HK-2 (cell line): Measurements from ENCODE around the gene GON4L.
"Not testable (repeated sequence)": the region's sequence is repeated elsewhere in the genome, so short reads cannot be mapped to it uniquely, and the experiment has no call there.

Source experiments
- DNase-seq: peaks from one replicate; pipeline ENCODE4 v3.0.0-alpha.2; 2018; ENCODE audit not compliant: unreplicated experiment

Gene GON4L

GRCh38 chr1:155748141-155748540, 108.9 kb downstream of the GON4L start:
- not testable (repeated sequence) for DNase-seq

- not testable (repeated sequence) for DNase-seq
Observed at GRCh38 chr1:155747586-155747985, 109.4 kb downstream of the GON4L start.

GRCh38 chr1:155745284-155746228, 111.5 kb downstream of the GON4L start:
- peak; percentile 95 for DNase-seq

- DNase-seq = no peak
Observed at GRCh38 chr1:155744711-155745283, 112.2 kb downstream of the GON4L start.

GRCh38 chr1:155741908-155742307, 115.1 kb downstream of the GON4L start:
- no peak for DNase-seq

GRCh38 chr1:155740995-155741394, 116.0 kb downstream of the GON4L start:
- no peak for DNase-seq

GRCh38 chr1:155729031-155729898, 127.7 kb downstream of the GON4L start:
- DNase-seq = no peak

GRCh38 chr1:155725142-155725541, 131.9 kb downstream of the GON4L start:
- no peak for DNase-seq

GRCh38 chr1:155719703-155720102, 137.3 kb downstream of the GON4L start:
- DNase-seq = no peak

GRCh38 chr1:155718524-155719115, 138.4 kb downstream of the GON4L start:
- DNase-seq = not testable (repeated sequence)

- DNase-seq = no peak
Observed at GRCh38 chr1:155717041-155717440, 140.0 kb downstream of the GON4L start.

GRCh38 chr1:155715777-155716176, 141.2 kb downstream of the GON4L start:
- DNase-seq = no peak

- DNase-seq = not testable (repeated sequence)
Observed at GRCh38 chr1:155715056-155715455, 142.0 kb downstream of the GON4L start.

GRCh38 chr1:155713075-155713474, 143.9 kb downstream of the GON4L start:
- DNase-seq = no peak

GRCh38 chr1:155712636-155713035, 144.4 kb downstream of the GON4L start:
- DNase-seq = not testable (repeated sequence)

- not testable (repeated sequence) for DNase-seq
Observed at GRCh38 chr1:155711457-155711856, 145.6 kb downstream of the GON4L start.

- DNase-seq = no peak
Observed at GRCh38 chr1:155709391-155709790, 147.6 kb downstream of the GON4L start.

- peak; percentile 10 for DNase-seq
Observed at GRCh38 chr1:155706139-155706538, 150.9 kb downstream of the GON4L start.

- not testable (repeated sequence) for DNase-seq
Observed at GRCh38 chr1:155704414-155704813, 152.6 kb downstream of the GON4L start.

- DNase-seq = no peak
Observed at GRCh38 chr1:155703216-155703615, 153.8 kb downstream of the GON4L start.

- DNase-seq = not testable (repeated sequence)
Observed at GRCh38 chr1:155701675-155702074, 155.3 kb downstream of the GON4L start.
